ENCODE measurements around the gene CPLANE2.

CPLANE2 gene

DNA sequence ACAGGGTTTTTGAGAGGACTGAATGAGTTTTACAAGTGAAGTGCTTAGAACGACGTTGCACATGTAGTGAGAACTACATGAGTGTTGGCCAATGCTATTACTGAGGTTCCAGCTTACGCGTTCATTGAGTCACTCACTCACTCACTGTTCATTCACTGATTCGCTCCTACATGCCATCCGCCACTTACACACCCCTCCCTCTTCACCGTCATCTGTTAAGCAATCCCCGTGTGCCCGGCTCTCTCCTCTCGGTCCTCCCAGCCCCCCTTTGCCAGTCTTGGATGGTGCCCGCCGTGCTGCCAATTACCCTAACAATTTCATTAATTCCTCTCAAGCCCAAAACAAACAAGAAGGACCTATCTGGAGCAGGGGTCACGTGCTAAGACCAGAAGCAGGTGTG, 53.8 kb downstream of the CPLANE2 start:
- no peaks in the 10 kb centered on the region for H4K20me1 ChIP-seq (ENCODE audit: insufficient read depth, low read length)
- H3K79me2 ChIP-seq (ENCODE audit: low read length), result no peaks in the 10 kb centered on the region
- H3K9me2 ChIP-seq (replicated peaks; ENCODE audit: insufficient read depth, low read length), result no peaks in the 10 kb centered on the region
- H3K27ac ChIP-seq (ENCODE audit: low read length), result no peak overlapping the region
- H3K9me3 ChIP-seq (replicated peaks; ENCODE audit: insufficient read depth, low read length), result no peaks in the 10 kb centered on the region
- H2AFZ ChIP-seq (ENCODE audit: low read length), result no peak overlapping the region
- peaks cover 30% of the 10 kb centered on the region for H3K27me3 ChIP-seq (replicated peaks; ENCODE audit: insufficient read depth, low read length)
- H3F3A ChIP-seq (ENCODE audit: insufficient read depth, low read length), result no peaks in the 10 kb centered on the region
- H3K9ac ChIP-seq (ENCODE audit: low read length), result no peak overlapping the region
- no peak overlapping the region for H3K4me3 ChIP-seq (ENCODE audit: low read length)
- no peaks in the 10 kb centered on the region for H3K36me3 ChIP-seq (replicated peaks; ENCODE audit: insufficient read depth, low read length)
- no peak for DNase-seq
- H3K4me2 ChIP-seq (ENCODE audit: low read depth, low read length), result no peak overlapping the region
- no peaks in the 10 kb centered on the region for H3K4me1 ChIP-seq (ENCODE audit: low read length)
- TF ChIP-seq EZH2phosphoT487 (IDR thresholded peaks at IDR 0.05; ENCODE audit: low read length), result no peak

- TF ChIP-seq, protein P1, sequence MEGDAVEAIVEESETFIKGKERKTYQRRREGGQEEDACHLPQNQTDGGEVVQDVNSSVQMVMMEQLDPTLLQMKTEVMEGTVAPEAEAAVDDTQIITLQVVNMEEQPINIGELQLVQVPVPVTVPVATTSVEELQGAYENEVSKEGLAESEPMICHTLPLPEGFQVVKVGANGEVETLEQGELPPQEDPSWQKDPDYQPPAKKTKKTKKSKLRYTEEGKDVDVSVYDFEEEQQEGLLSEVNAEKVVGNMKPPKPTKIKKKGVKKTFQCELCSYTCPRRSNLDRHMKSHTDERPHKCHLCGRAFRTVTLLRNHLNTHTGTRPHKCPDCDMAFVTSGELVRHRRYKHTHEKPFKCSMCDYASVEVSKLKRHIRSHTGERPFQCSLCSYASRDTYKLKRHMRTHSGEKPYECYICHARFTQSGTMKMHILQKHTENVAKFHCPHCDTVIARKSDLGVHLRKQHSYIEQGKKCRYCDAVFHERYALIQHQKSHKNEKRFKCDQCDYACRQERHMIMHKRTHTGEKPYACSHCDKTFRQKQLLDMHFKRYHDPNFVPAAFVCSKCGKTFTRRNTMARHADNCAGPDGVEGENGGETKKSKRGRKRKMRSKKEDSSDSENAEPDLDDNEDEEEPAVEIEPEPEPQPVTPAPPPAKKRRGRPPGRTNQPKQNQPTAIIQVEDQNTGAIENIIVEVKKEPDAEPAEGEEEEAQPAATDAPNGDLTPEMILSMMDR (IDR thresholded peaks at IDR 0.05; ENCODE audit: low read length), result no peak
- TF ChIP-seq EZH2 (optimal IDR thresholded peaks at IDR 0.05; ENCODE audit: low read depth, low read length) (no peak), EZH2phosphoT487 (IDR thresholded peaks at IDR 0.05; ENCODE audit: low read length) (no peak)
- DNase-seq, result no peak
- H3K27ac ChIP-seq (ENCODE audit: low read length), result no peak overlapping the region
- no peaks in the 10 kb centered on the region for H3K4me1 ChIP-seq (ENCODE audit: low read length)
- no peak overlapping the region for H3K9ac ChIP-seq (ENCODE audit: low read length)
- no peak overlapping the region for H3K4me2 ChIP-seq (ENCODE audit: low read depth, low read length)
- H3K36me3 ChIP-seq (replicated peaks; ENCODE audit: insufficient read depth, low read length), result no peaks in the 10 kb centered on the region
- no peaks in the 10 kb centered on the region for H3F3A ChIP-seq (ENCODE audit: insufficient read depth, low read length)
- no peaks in the 10 kb centered on the region for H3K79me2 ChIP-seq (ENCODE audit: low read length)
- no peak overlapping the region for H3K4me3 ChIP-seq (ENCODE audit: low read length)
- peaks cover 39% of the 10 kb centered on the region for H3K27me3 ChIP-seq (replicated peaks; ENCODE audit: insufficient read depth, low read length)
- H3K9me3 ChIP-seq (replicated peaks; ENCODE audit: insufficient read depth, low read length), result no peaks in the 10 kb centered on the region
- no peaks in the 10 kb centered on the region for H4K20me1 ChIP-seq (ENCODE audit: insufficient read depth, low read length)
- H3K9me2 ChIP-seq (replicated peaks; ENCODE audit: insufficient read depth, low read length), result no peaks in the 10 kb centered on the region
- no peak overlapping the region for H2AFZ ChIP-seq (ENCODE audit: low read length)
Observed at GRCh38 chr1:16181887-16182719, 54.9 kb downstream of the CPLANE2 start.

Data from MM.1S (cell line).